ENCODE data around the gene ROBO2. TPM values are rescaled to one million over a fixed set of nuclear protein-coding genes. Genes with fewer than 3 reads are reported as not detected.

The ROBO2 gene
- total RNA-seq, 6 donors from 2014 or later = 12.0 to 29.1 (median 14.0) TPM

DNA sequence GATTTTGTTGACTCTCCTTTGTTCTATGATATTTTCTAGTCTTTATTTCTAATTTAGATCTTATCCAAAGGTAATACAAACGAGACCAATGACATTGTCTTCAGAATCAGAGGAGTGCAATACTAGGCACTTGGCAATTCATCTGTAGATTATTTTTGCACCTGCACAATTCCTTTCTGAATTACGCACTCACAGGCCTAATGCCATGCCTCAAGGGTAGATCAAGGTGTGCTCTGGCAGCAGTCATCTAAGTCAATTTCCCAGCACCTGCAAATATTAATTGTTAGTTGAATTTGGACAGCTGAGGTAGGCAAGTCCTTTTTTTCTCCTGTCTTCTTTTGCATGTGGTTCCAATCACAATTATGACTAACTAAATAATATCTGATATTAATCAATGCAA lies 653.2 kb downstream of the ROBO2 start:
- H3K4me3 ChIP-seq = no peak overlapping the region
- WGBS, 2 donors = 78 to 80% methylated on average over 2 of the region's 2 CpGs
- H3K4me1 ChIP-seq = no peaks in the 10 kb centered on the region
- H3K27me3 ChIP-seq = no peaks in the 10 kb centered on the region
- DNase-seq (no peak), ATAC-seq (ENCODE audit: low FRiP score in 2 of 2) (no peak)
- no peak for TF ChIP-seq POLR2AphosphoS5 (IDR thresholded peaks at IDR 0.05)
- no peak for TF ChIP-seq POLR2A (IDR thresholded peaks at IDR 0.05)
- no peak overlapping the region for H3K27ac ChIP-seq
- H3K36me3 ChIP-seq = no peaks in the 10 kb centered on the region
- H3K9me3 ChIP-seq = no peaks in the 10 kb centered on the region

DNA sequence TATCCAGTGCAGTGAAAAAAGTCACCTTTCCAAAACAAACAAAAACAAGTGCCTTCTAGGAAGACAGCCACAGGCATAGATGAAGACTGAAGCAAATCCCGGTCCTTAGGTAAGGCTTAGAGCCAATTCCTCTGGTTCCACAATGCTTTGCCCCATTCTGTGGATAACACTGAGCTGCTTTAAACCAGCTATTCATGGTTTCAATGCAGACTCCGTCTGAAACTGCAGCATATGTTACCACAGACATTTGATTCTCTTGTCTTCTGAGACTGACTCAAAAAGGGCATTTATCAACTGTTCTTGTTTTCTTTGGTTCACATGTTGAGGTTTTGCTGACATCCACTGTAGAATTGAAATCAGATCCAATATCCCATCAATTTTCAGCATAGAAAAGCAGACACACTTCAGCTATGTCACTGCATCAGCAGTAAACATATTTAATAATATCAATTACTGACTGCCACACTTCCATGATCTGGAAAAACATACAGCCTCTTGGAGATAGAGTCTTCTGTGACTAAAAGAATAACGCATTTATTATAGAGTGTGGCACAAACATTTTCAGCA lies 659.3 kb downstream of the ROBO2 start:
- no peak overlapping the region for H3K27ac ChIP-seq
- no peak for ATAC-seq (ENCODE audit: low FRiP score in 2 of 2)

More for the DNA sequence above, 659.3 kb downstream of the ROBO2 start:
- TF ChIP-seq POLR2A (IDR thresholded peaks at IDR 0.05) (no peak), POLR2AphosphoS5 (IDR thresholded peaks at IDR 0.05) (no peak), EP300 (IDR thresholded peaks at IDR 0.05) (no peak), CTCF (IDR thresholded peaks at IDR 0.05) (no peak)
- Histone ChIP-seq H3K27me3 (no peaks in the 10 kb centered on the region), H3K36me3 (no peaks in the 10 kb centered on the region), H3K9me3 (no peaks in the 10 kb centered on the region), H3K4me3 (no peak overlapping the region), H3K4me1 (no peaks in the 10 kb centered on the region)
- 75 to 78% methylated on average over 3 of the region's 3 CpGs for WGBS, 2 donors
- no peak for DNase-seq

Small RNA genes lying within 50 kb of the gene (small RNA-seq; reads per million reads assigned to genes)
- 0 reads per million in 4 donors for gene RNU6-386P
